DND-41 (cell line): ENCODE results near the gene PDIA6.
A peak's percentile ranks its signal among the peaks of the same experiment; 100 is the strongest.

ENCODE experiments used
- ATAC-seq: fragments of 200-7000 bp; cut with Tn5 transposase; 3 replicates; pipeline ENCODE4 v1.9.1; 2021; ENCODE audit warnings: low read depth; ENCODE audit not compliant: insufficient read depth
- DNase-seq: peaks from one replicate; pipeline ENCODE4 v3.0.0-alpha.2; 2020
- H2AFZ ChIP-seq: 2 replicates; pipeline ENCODE4 v1.6.0; 2012; ENCODE audit warnings: low read depth, low read length
- H3K27ac ChIP-seq: 2 replicates; pipeline ENCODE4 v1.5.1; 2012; ENCODE audit warnings: low read length, inconsistent platforms
- H3K27me3 ChIP-seq: fragments of 200-600 bp; sonication (generic); 2 replicates; pipeline ENCODE4 v1.6.0; 2012; ENCODE audit warnings: low read length, mild to moderate bottlenecking, inconsistent platforms; ENCODE audit not compliant: insufficient read depth, poor library complexity
- H3K36me3 ChIP-seq: 2 replicates; pipeline ENCODE4 v1.5.1; 2012; ENCODE audit warnings: low read length, inconsistent platforms; ENCODE audit not compliant: insufficient read depth
- H3K4me1 ChIP-seq: 2 replicates; pipeline ENCODE4 v1.5.1; 2012; ENCODE audit warnings: mild to moderate bottlenecking, low read length; ENCODE audit not compliant: insufficient read depth
- H3K4me2 ChIP-seq: 2 replicates; pipeline ENCODE4 v1.6.0; 2012; ENCODE audit warnings: mild to moderate bottlenecking, moderate library complexity, low read length, inconsistent platforms; ENCODE audit not compliant: insufficient read depth
- H3K4me3 ChIP-seq, 2 experiments: fragments of 200-600 bp in 1 of 2; shearing (Covaris generic) in 1 of 2; 2 replicates each; pipeline ENCODE4 v1.5.1; 2012 to 2016; ENCODE audit warnings: inconsistent platforms in 2 of 2, low read length in 2 of 2, mild to moderate bottlenecking in 2 of 2, low read depth in 1 of 2, moderate library complexity in 1 of 2
- H3K79me2 ChIP-seq: 2 replicates; pipeline ENCODE4 v1.6.0; 2012; ENCODE audit warnings: low read length, inconsistent platforms; ENCODE audit not compliant: insufficient read depth
- H3K9ac ChIP-seq: 2 replicates; pipeline ENCODE4 v1.6.0; 2012; ENCODE audit warnings: low read depth, mild to moderate bottlenecking, inconsistent platforms, low read length, moderate library complexity
- H3K9me3 ChIP-seq: 2 replicates; pipeline ENCODE4 v1.5.1; 2012; ENCODE audit warnings: low read length, moderate library complexity, mild to moderate bottlenecking, inconsistent platforms; ENCODE audit not compliant: insufficient read depth, severe bottlenecking
- H4K20me1 ChIP-seq: 2 replicates; pipeline ENCODE4 v1.6.0; 2012; ENCODE audit warnings: low read length; ENCODE audit not compliant: insufficient read depth
- EZH2 ChIP-seq: IDR thresholded peaks from 3 replicates; pipeline ENCODE4 v1.6.1; 2012; ENCODE audit warnings: borderline replicate concordance, low read depth, mild to moderate bottlenecking, moderate library complexity, low read length, inconsistent platforms; ENCODE audit not compliant: severe bottlenecking
- TF ChIP-seq, protein P1 (sequence below): IDR thresholded peaks from 2 replicates; pipeline ENCODE4 v1.5.1; 2012; ENCODE audit warnings: borderline replicate concordance, low read length, moderate library complexity, mild to moderate bottlenecking; ENCODE audit not compliant: poor library complexity, severe bottlenecking; ENCODE audit errors: extremely low read depth

The PDIA6 gene

DNA sequence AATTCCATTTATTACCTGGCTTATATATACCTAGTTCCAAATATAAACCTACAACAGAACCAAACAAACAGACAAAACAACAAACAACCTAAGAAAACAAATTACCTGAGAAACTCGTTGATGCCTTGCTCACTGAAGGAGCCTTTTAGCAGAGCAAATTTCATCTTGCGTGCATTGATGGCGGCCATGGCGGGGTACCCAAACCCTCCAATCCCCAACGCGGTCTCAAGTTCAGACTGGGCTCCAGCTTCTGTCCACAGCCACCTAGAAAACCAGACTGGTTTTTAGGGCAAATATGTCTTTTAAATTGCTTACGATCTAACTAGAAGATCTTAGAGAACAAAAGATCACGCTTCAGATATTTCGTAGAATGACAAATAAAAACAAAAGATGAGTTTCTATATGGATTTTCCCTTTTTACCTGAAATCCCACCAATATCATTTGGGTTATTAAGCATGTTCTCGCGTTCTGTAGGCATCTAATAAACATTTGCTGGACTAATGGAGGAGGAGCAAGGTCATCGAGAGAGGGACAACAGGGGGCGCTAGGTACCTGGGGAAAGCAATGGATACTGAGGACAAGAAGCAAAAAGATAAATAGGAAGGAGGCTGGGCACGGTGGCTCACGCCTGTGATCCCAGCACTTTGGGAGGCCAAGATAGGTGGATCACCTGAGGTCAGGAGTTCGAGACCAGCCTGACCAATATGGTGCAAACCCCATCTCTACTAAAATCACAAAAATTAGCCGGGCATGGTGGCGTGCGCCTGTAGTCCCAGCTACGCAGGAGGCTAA lies 25.2 kb downstream of the PDIA6 start:
- H4K20me1 ChIP-seq = peaks cover 3% of the 10 kb centered on the region; the same call in 1 of the 2 replicates
- H3K9ac ChIP-seq = no peak overlapping the region
- H3K4me3 ChIP-seq = no peak overlapping the region
- peaks cover 95% of the 10 kb centered on the region for H3K36me3 ChIP-seq
- H2AFZ ChIP-seq = no peak overlapping the region
- H3K4me2 ChIP-seq = no peak overlapping the region
- DNase-seq = peak; percentile 38
- no peaks in the 10 kb centered on the region for H3K27me3 ChIP-seq
- H3K27ac ChIP-seq = no peak overlapping the region
- no peaks in the 10 kb centered on the region for H3K4me1 ChIP-seq
- no peaks in the 10 kb centered on the region for H3K79me2 ChIP-seq
- TF ChIP-seq, protein P1, sequence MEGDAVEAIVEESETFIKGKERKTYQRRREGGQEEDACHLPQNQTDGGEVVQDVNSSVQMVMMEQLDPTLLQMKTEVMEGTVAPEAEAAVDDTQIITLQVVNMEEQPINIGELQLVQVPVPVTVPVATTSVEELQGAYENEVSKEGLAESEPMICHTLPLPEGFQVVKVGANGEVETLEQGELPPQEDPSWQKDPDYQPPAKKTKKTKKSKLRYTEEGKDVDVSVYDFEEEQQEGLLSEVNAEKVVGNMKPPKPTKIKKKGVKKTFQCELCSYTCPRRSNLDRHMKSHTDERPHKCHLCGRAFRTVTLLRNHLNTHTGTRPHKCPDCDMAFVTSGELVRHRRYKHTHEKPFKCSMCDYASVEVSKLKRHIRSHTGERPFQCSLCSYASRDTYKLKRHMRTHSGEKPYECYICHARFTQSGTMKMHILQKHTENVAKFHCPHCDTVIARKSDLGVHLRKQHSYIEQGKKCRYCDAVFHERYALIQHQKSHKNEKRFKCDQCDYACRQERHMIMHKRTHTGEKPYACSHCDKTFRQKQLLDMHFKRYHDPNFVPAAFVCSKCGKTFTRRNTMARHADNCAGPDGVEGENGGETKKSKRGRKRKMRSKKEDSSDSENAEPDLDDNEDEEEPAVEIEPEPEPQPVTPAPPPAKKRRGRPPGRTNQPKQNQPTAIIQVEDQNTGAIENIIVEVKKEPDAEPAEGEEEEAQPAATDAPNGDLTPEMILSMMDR = peak; percentile 57
- TF ChIP-seq EZH2 = no peak
- no peaks in the 10 kb centered on the region for H3K9me3 ChIP-seq
- ATAC-seq = peak; percentile 47; the same call in 1 of the 3 replicates

DNA sequence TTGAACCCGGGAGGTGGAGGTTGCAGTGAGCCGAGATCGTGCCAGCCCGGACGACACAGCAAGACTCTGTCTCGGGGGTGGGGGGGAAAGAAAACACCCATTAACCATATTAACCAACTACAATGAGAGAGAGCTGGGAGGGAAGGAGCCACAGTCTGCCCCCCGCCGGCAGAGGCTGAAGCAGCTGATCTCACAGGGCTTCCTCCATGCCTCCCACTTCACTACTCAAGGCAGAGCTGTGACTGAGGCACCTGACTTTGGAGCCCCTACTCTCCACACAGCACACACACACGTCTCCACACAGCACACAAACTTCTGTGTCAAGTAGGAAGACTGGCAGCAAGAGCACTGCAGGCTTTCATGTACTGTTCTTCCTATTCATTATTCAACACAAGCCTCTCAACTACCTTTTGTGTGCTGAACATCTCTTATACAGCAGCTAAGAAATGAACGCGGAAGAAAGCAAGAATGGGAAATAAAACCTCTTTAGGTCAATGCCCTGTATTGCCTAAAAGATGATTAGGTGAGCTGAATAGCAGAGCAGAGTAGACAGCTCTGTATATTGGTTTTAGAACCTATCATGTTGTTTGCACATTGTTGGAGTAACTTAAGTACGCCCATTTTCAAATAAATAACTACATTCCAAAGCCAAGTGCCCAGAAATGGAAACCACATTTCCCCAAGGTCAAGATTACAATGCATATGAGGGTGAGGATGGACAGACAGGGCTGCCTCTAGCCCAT lies 26.2 kb downstream of the PDIA6 start:
- Histone ChIP-seq H3K4me3 (no peak overlapping the region), H4K20me1 (peaks cover 2% of the 10 kb centered on the region; the same call in 1 of the 2 replicates), H3K79me2 (no peaks in the 10 kb centered on the region), H3K4me1 (no peaks in the 10 kb centered on the region), H3K36me3 (peaks cover 95% of the 10 kb centered on the region), H3K27ac (no peak overlapping the region), H3K27me3 (no peaks in the 10 kb centered on the region), H3K9me3 (no peaks in the 10 kb centered on the region), H3K9ac (no peak overlapping the region), H2AFZ (no peak overlapping the region), H3K4me2 (no peak overlapping the region)
- no peak for ATAC-seq
- no peak for TF ChIP-seq EZH2
- TF ChIP-seq, protein P1 = no peak
- DNase-seq = no peak

DNA sequence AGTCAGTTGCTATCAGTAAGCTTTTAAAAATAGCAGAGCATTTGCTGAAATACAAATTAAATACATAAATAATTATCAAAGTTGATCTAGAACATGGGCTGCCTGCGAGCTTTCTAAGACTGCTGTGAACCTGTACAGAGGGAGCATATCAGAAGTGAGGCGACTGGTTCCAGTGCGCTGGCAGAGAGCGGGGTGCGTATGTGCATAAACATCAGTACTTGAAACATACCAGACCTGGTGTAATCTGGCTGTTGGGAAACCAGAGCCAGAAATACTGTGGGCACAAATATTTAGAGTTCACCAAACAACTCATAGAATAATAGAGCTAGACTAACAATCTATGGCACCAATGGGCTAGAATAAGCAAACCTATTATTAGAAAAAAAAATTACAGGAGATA lies 27.3 kb downstream of the PDIA6 start:
- Histone ChIP-seq H3K9me3 (no peaks in the 10 kb centered on the region), H3K4me2 (no peak overlapping the region), H3K79me2 (no peaks in the 10 kb centered on the region), H2AFZ (no peak overlapping the region), H3K9ac (no peak overlapping the region), H3K27me3 (no peaks in the 10 kb centered on the region), H3K27ac (no peak overlapping the region), H3K4me1 (no peaks in the 10 kb centered on the region), H3K36me3 (peaks cover 94% of the 10 kb centered on the region), H4K20me1 (no peaks in the 10 kb centered on the region), H3K4me3 (no peak overlapping the region)
- no peak for ATAC-seq
- no peak for TF ChIP-seq EZH2
- TF ChIP-seq, protein P1 = no peak
- no peak for DNase-seq
